Effector memory CD4-positive, alpha-beta T cell (primary cell): ENCODE results near the gene GCK.

Source experiments
- DNase-seq, 3 donors: peaks; one replicate each; pipeline ENCODE4 v3.0.0-alpha.2; 2020
- H3K27ac ChIP-seq: 2 replicates; pipeline ENCODE4 v1.7.0; 2013; ENCODE audit warnings: mild to moderate bottlenecking, low read length, moderate library complexity; ENCODE audit not compliant: insufficient read depth, poor library complexity, severe bottlenecking
- H3K27me3 ChIP-seq: replicated peaks from 2 replicates; pipeline ENCODE4 v1.7.0; 2013; ENCODE audit warnings: mild to moderate bottlenecking, low read length; ENCODE audit not compliant: insufficient read depth, control insufficient read depth, poor library complexity, severe bottlenecking
- H3K36me3 ChIP-seq: 2 replicates; pipeline ENCODE4 v1.7.0; 2013; ENCODE audit warnings: mild to moderate bottlenecking, low read length, moderate library complexity; ENCODE audit not compliant: control insufficient read depth, insufficient read depth
- H3K4me1 ChIP-seq: 2 replicates; pipeline ENCODE4 v1.7.0; 2013; ENCODE audit warnings: low read length, mild to moderate bottlenecking; ENCODE audit not compliant: control insufficient read depth, insufficient read depth, poor library complexity, severe bottlenecking
- H3K4me3 ChIP-seq: 2 replicates; pipeline ENCODE4 v1.7.0; 2013; ENCODE audit warnings: low read length, low read depth, mild to moderate bottlenecking; ENCODE audit not compliant: insufficient read depth, poor library complexity, severe bottlenecking
- H3K9me3 ChIP-seq: 2 replicates; pipeline ENCODE4 v1.7.0; 2013; ENCODE audit warnings: mild to moderate bottlenecking, low read length, moderate library complexity; ENCODE audit not compliant: control insufficient read depth
- total RNA-seq, 3 donors: gene quantifications; one replicate each; lab custom pipeline; 2026; lab: John Stamatoyannopoulos, UW

Gene GCK
- total RNA-seq, result 0.58 to 1.4 (median 0.69) reads per million in 3 donors

- H3K9me3 ChIP-seq, result no peaks in the 10 kb centered on the region
- no peaks in the 10 kb centered on the region for H3K27me3 ChIP-seq
- H3K27ac ChIP-seq, result no peak within 1 kb of the TSS
- no peaks in the 10 kb centered on the region for H3K4me1 ChIP-seq
- no peak within 1 kb of the TSS for H3K4me3 ChIP-seq
- H3K36me3 ChIP-seq, result no peaks in the 10 kb centered on the region
- DNase-seq, result no peak
These were observed at the start of gene GCK for GRCh38 chr7:44189286-44189992. Gene GCK, minus strand, starts transcription at chr7:44189439. Its CDS starts 486 bp downstream, at chr7:44188953.

GRCh38 chr7:44238116-44238695, 49.0 kb upstream of the GCK start:
- peaks cover 6% of the 10 kb centered on the region for H3K4me1 ChIP-seq
- H3K27me3 ChIP-seq, result no peaks in the 10 kb centered on the region
- H3K27ac ChIP-seq, result no peak overlapping the region
- no peaks in the 10 kb centered on the region for H3K36me3 ChIP-seq
- no peak overlapping the region for H3K4me3 ChIP-seq
- DNase-seq, result no peak
- H3K9me3 ChIP-seq, result no peaks in the 10 kb centered on the region

- Histone ChIP-seq H3K4me3 (no peak overlapping the region), H3K4me1 (peaks cover 6% of the 10 kb centered on the region), H3K9me3 (no peaks in the 10 kb centered on the region), H3K27ac (no peak overlapping the region), H3K27me3 (no peaks in the 10 kb centered on the region), H3K36me3 (no peaks in the 10 kb centered on the region)
- no peak for DNase-seq
These were observed 48.5 kb upstream of the GCK start for GRCh38 chr7:44237696-44238095.

- DNase-seq, result no peak
- Histone ChIP-seq H3K36me3 (no peaks in the 10 kb centered on the region), H3K4me3 (no peak overlapping the region), H3K27me3 (no peaks in the 10 kb centered on the region), H3K4me1 (peaks cover 6% of the 10 kb centered on the region), H3K9me3 (no peaks in the 10 kb centered on the region), H3K27ac (no peak overlapping the region)
These were observed 47.1 kb upstream of the GCK start for GRCh38 chr7:44236333-44236728.

GRCh38 chr7:44235582-44236332, 46.5 kb upstream of the GCK start:
- Histone ChIP-seq H3K4me1 (no peaks in the 10 kb centered on the region), H3K27me3 (no peaks in the 10 kb centered on the region), H3K9me3 (no peaks in the 10 kb centered on the region), H3K36me3 (no peaks in the 10 kb centered on the region), H3K4me3 (no peak overlapping the region), H3K27ac (no peak overlapping the region)
- no peak for DNase-seq

DNA sequence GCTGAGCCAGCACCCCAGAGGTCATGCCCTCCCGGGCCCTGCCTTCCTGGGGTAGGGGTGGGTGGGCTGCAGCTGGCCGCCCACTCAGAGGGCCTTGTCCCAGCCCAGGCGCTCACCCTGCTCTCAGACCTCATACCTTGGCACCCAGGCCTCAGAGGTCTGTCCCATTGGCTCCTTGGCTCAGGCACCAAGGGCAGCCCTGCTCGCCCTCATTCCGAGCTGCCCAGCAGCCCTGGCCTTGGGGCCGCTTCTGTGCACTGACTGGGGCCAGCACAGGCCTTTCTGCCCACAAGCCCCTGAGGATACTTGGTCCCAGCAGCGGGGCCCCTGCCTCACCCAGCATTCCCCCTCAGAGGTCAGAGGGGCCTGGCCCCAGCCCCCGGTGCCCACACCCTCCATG, 45.8 kb upstream of the GCK start:
- H3K27me3 ChIP-seq, result no peaks in the 10 kb centered on the region
- no peak overlapping the region for H3K4me3 ChIP-seq
- DNase-seq, result no peak
- no peaks in the 10 kb centered on the region for H3K9me3 ChIP-seq
- no peaks in the 10 kb centered on the region for H3K36me3 ChIP-seq
- no peak overlapping the region for H3K27ac ChIP-seq
- H3K4me1 ChIP-seq, result no peaks in the 10 kb centered on the region

GRCh38 chr7:44232901-44233715, 43.9 kb upstream of the GCK start:
- Histone ChIP-seq H3K36me3 (no peaks in the 10 kb centered on the region), H3K4me3 (no peak overlapping the region), H3K4me1 (no peaks in the 10 kb centered on the region), H3K27me3 (no peaks in the 10 kb centered on the region), H3K9me3 (no peaks in the 10 kb centered on the region), H3K27ac (no peak overlapping the region)
- no peak for DNase-seq

GRCh38 chr7:44232396-44232795, 43.2 kb upstream of the GCK start:
- no peaks in the 10 kb centered on the region for H3K9me3 ChIP-seq
- no peak for DNase-seq
- no peaks in the 10 kb centered on the region for H3K4me1 ChIP-seq

DNA sequence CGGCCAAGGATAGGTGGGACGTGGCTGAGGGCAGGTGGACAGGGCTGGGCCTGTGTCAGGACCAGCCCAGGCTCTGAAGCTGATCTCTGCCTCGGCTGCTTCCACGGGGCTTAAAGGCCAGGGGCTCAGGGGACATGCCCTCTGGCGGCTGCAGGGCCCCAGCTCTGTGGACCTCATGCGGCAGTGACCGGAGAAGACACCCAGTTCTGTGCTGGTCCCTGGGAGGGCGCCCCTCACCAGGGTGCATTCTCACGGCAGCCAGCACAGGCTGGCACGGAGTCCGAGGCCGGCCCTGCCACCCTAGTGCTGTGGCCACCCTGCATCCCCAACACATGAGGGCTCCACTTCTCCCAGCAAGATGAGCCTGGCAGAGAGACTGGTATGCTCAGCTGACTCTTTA, 41.8 kb upstream of the GCK start:
- no peaks in the 10 kb centered on the region for H3K4me1 ChIP-seq
- no peak overlapping the region for H3K4me3 ChIP-seq
- H3K36me3 ChIP-seq, result no peaks in the 10 kb centered on the region
- no peak overlapping the region for H3K27ac ChIP-seq
- no peak for DNase-seq
- H3K9me3 ChIP-seq, result no peaks in the 10 kb centered on the region
- H3K27me3 ChIP-seq, result no peaks in the 10 kb centered on the region

More at GRCh38 chr7:44232396-44232795, 43.2 kb upstream of the GCK start:
- H3K27me3 ChIP-seq, result no peaks in the 10 kb centered on the region
- H3K4me3 ChIP-seq, result no peak overlapping the region
- no peaks in the 10 kb centered on the region for H3K36me3 ChIP-seq
- no peak overlapping the region for H3K27ac ChIP-seq
